ENCODE results near the gene WDR36.

DNA sequence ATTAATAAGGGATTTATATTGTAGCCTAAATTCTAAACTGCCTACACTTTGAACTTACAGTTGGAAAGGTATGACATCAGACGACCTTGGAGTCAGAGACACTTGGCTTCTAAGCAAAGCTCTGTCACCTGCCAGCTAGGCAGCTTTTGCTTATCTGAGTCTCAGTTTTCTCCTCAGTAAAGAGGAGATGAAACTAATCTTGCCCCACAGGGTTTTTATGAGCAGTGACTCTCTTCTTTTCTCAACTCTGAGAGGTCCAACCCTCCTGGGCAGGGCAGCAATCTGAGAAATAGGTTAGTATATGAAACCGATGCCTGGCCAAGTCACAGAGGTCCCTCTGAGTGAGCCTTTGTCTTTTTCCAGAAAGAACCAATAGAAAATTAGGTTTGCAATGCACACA is 53.9 kb downstream of the WDR36 start:
- TF ChIP-seq, protein P1, sequence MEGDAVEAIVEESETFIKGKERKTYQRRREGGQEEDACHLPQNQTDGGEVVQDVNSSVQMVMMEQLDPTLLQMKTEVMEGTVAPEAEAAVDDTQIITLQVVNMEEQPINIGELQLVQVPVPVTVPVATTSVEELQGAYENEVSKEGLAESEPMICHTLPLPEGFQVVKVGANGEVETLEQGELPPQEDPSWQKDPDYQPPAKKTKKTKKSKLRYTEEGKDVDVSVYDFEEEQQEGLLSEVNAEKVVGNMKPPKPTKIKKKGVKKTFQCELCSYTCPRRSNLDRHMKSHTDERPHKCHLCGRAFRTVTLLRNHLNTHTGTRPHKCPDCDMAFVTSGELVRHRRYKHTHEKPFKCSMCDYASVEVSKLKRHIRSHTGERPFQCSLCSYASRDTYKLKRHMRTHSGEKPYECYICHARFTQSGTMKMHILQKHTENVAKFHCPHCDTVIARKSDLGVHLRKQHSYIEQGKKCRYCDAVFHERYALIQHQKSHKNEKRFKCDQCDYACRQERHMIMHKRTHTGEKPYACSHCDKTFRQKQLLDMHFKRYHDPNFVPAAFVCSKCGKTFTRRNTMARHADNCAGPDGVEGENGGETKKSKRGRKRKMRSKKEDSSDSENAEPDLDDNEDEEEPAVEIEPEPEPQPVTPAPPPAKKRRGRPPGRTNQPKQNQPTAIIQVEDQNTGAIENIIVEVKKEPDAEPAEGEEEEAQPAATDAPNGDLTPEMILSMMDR (IDR thresholded peaks at IDR 0.05) = no peak
- TF ChIP-seq POLR2A (IDR thresholded peaks at IDR 0.05) = no peak

Measured in adrenal gland (tissue), 5 donors.